Stomach smooth muscle (tissue), 2 donors: Measurements from ENCODE around the gene FAM3D.
A peak's percentile ranks its signal among the peaks of the same experiment; 100 is the strongest.

Experiments
- H3K27ac ChIP-seq: one replicate; pipeline ENCODE4 v1.7.0; 2013; ENCODE audit warnings: mild to moderate bottlenecking, low read length, inconsistent platforms
- H3K27me3 ChIP-seq, 2 donors: one replicate each; pipeline ENCODE4 v1.7.0; 2013; ENCODE audit warnings: low read length in 2 of 2; ENCODE audit not compliant: insufficient read depth in 2 of 2, control insufficient read depth in 1 of 2
- H3K36me3 ChIP-seq, 2 donors: one replicate each; pipeline ENCODE4 v1.7.0; 2013; ENCODE audit warnings: low read length in 2 of 2; ENCODE audit not compliant: control insufficient read depth in 2 of 2, insufficient read depth in 2 of 2
- H3K4me1 ChIP-seq: one replicate; pipeline ENCODE4 v1.7.0; 2013; ENCODE audit warnings: low read length; ENCODE audit not compliant: control insufficient read depth, insufficient read depth
- H3K4me3 ChIP-seq, 2 donors: one replicate each; pipeline ENCODE4 v1.7.0; 2013; ENCODE audit warnings: low read length in 2 of 2
- H3K9ac ChIP-seq, 2 donors: one replicate each; pipeline ENCODE4 v1.7.0; 2013; ENCODE audit warnings: low read length in 2 of 2, mild to moderate bottlenecking in 1 of 2
- H3K9me3 ChIP-seq, 2 donors: one replicate each; pipeline ENCODE4 v1.7.0; 2013; ENCODE audit warnings: low read length in 2 of 2; ENCODE audit not compliant: control insufficient read depth in 2 of 2
- donor health status: healthy.
- donor health status: Pancreatic carcinoma.

Gene FAM3D

DNA sequence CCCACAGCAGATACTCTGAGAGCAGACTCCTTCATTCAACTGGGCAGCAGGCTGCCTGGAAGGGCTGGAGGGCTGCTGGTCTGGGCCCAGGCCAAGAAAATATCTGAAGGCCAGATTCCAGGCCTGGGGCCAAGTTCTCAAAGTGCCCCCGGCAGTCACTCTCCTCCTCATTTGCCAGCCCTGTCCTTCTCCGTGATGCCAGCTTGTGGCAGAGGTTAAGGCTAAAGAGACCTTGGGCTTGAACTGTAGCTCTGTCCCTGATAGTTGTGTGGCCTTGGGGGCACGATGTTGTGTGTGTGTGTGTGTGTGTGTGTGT, 39.0 kb downstream of the FAM3D start:
- H3K9me3 ChIP-seq, result no peaks in the 10 kb centered on the region
- H3K27ac ChIP-seq, result no peak overlapping the region
- no peaks in the 10 kb centered on the region for H3K36me3 ChIP-seq
- H3K9ac ChIP-seq, result no peak overlapping the region
- H3K4me1 ChIP-seq, result peaks cover 31% of the 10 kb centered on the region
- H3K27me3 ChIP-seq, result no peaks in the 10 kb centered on the region
- H3K4me3 ChIP-seq, result peak overlapping the region in 1 of 2 donors; percentile 3

DNA sequence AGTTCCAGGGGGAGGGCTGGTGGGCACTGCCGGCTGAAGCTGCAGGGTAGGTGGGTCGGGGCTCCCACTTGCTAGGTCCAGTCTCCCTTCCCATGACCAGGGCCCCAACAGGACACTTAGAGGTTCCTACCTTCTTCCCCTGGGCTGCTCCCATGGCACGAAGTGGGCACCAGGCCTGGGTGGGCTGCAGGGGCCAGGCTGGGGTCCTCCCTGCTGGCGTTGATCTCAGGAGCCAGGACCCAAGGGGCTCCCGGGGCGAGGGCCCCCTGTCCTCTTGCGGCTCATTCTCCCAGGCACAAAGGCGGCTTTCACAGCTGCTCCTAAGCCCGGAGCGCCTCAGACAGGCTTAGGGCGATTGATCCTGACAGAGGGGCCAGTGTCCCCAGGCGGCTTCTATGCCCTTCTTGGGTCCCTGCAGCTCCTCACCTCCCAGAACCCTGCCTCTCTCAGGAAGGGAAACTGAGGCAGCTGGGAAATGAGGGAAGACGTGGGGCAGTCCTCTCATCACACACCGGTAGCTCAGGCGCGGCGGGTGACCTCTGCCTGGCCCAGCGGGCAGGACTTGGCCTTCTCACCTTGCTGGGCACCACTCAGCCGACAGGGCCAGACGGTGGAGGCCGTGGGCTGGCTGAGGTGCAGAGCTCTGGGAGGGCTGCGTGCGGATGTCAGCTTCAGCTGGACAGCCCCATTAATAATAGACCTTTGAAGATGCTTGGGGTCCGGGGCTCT, 39.6 kb downstream of the FAM3D start:
- Histone ChIP-seq H3K27ac (no peak overlapping the region), H3K36me3 (no peaks in the 10 kb centered on the region), H3K9me3 (no peaks in the 10 kb centered on the region), H3K4me1 (peaks cover 31% of the 10 kb centered on the region), H3K9ac (no peak overlapping the region), H3K27me3 (no peaks in the 10 kb centered on the region), H3K4me3 (peak overlapping the region in 1 of 2 donors; percentile 3)

DNA sequence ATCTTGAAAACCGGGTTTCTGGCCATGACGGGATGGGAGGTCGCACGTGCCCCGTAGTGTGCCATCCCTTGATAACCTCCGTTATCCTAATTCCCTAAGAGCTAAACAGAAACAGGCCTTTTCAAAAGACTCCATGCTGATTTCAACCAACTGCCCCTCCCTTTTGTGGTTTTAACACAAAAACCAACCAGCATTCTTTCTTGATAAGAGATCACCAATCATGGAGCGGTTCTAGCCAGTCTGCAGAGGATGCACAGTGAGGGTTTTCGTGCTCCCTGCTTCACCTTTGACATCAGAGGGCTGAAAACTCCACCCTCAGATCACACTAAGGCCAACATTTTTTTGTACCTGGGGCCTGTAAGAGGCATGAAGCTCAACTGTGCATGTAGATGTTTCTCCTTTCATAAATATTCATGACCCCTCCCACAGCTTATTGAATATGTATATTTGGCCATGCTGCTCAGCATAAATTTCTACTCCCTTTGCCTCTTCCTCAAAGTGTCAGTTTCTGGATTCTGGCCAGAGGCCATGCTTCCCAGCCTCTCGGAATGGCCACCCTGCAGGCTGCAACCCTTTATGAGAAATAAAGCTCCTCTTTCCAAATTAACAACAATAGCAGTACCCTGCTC, 41.3 kb downstream of the FAM3D start:
- H3K9me3 ChIP-seq, result no peaks in the 10 kb centered on the region
- no peaks in the 10 kb centered on the region for H3K36me3 ChIP-seq
- no peak overlapping the region for H3K4me3 ChIP-seq
- peaks cover 28% of the 10 kb centered on the region for H3K4me1 ChIP-seq
- H3K27me3 ChIP-seq, result no peaks in the 10 kb centered on the region
- H3K9ac ChIP-seq, result no peak overlapping the region
- no peak overlapping the region for H3K27ac ChIP-seq

DNA sequence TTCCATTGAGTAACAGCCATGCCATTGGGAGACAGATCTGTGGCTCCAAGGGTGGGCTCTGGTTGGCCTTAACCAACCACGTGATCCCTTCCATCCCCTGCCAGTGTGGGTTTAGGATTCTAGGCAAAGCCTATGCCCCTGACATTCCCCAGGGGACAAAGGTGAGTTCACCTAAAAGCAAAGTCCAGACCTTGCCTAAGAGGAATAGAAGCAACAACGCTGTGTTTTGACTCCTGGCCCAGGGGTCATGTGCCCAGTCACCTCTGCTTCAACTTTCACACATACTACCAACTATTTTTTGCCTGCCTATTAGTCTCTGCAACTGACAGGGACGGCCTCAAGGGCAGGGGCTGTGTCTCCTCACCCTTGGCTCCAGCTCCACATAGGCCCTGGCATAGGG, 42.0 kb downstream of the FAM3D start:
- Histone ChIP-seq H3K4me1 (peaks cover 21% of the 10 kb centered on the region), H3K36me3 (no peaks in the 10 kb centered on the region), H3K9ac (no peak overlapping the region), H3K27ac (no peak overlapping the region), H3K9me3 (no peaks in the 10 kb centered on the region), H3K27me3 (no peaks in the 10 kb centered on the region), H3K4me3 (no peak overlapping the region)

DNA sequence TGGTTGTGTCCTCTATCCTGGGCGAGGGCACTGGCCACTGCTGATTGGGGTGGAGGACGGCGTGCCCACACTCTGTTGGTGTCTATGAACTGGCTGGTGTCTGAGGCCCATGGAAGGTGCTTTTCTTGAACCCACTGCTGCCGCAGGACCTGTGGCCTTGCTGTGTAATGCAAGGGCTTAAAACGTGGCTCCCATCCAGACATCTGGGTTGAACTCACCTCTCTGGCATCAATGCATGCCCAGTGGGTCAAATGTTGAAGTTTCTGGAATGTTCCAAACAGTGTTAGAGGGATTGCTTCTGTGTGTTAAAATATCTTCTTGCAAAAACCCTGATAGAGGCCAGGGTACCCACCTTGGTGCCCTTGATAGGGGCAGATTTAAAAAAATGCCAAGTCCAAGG, 42.6 kb downstream of the FAM3D start:
- Histone ChIP-seq H3K4me3 (no peak overlapping the region), H3K36me3 (no peaks in the 10 kb centered on the region), H3K27me3 (no peaks in the 10 kb centered on the region), H3K9me3 (no peaks in the 10 kb centered on the region), H3K4me1 (peaks cover 15% of the 10 kb centered on the region), H3K27ac (no peak overlapping the region), H3K9ac (no peak overlapping the region)

DNA sequence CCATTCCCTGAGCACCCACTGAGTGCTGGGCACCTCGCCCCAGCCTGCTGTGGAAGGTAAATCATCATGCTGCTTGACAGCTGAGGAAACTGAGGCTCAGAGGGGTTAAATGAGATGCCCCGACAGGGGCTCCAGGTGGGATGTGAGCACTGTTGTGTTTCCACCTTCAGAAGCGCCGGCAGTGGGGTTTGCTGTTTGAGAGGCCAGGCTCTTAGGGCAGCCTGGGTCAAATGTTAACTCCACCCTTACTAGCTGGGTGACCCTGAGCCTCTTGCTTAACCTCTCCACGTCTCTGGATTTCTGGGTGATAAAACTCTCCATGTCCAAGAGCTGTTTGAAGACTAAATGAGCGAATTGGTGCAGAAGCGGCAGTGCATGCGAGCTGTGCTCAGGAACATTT, 43.1 kb downstream of the FAM3D start:
- Histone ChIP-seq H3K27ac (no peak overlapping the region), H3K4me1 (peaks cover 15% of the 10 kb centered on the region), H3K9me3 (no peaks in the 10 kb centered on the region)

DNA sequence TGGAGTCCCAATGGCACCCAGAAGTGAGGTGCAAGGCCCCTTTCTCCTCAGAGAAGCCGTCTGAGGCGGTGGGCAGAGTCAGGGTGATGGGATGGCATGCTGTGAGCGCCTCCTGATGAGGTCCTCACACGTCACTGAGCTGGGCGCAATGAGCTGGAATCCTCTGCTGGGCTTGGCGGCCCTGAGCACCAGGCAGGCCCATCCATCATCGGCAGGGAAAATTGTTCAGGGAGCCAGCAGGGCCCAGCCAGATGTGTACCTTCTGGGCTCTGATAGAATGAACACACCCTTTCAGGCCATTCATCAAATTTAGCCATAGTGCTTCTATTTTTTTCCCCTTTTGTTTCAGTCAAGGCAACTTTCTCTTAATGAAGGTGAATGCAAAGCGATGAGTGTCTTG, 43.7 kb downstream of the FAM3D start:
- H3K9ac ChIP-seq, result no peak overlapping the region
- H3K36me3 ChIP-seq, result no peaks in the 10 kb centered on the region
- H3K4me3 ChIP-seq, result no peak overlapping the region
- no peaks in the 10 kb centered on the region for H3K9me3 ChIP-seq
- H3K27ac ChIP-seq, result no peak overlapping the region
- H3K4me1 ChIP-seq, result peaks cover 15% of the 10 kb centered on the region
- H3K27me3 ChIP-seq, result no peaks in the 10 kb centered on the region

More for the DNA sequence above, 43.1 kb downstream of the FAM3D start:
- no peaks in the 10 kb centered on the region for H3K27me3 ChIP-seq
- no peak overlapping the region for H3K4me3 ChIP-seq
- H3K36me3 ChIP-seq, result no peaks in the 10 kb centered on the region
- H3K9ac ChIP-seq, result no peak overlapping the region

DNA sequence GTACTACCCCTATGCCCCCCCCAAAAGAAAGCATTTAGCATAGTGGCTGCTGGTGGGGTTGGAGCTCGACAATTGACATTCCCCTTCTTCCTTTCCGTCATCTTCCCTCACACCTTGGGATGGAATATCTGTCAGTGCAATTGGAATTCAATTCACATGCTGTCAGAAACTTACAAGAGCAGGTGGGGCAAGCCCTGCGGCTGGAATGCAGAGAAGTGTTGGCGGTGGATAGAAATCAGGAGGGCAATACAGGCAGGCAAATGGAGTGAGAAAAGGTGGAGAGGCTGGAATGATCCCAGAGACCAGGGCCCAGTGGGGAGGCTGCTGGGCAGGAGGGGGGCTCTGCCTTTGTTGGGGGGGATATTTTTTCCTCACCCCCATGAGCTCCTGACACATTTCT, 44.1 kb downstream of the FAM3D start:
- Histone ChIP-seq H3K27ac (no peak overlapping the region), H3K27me3 (no peaks in the 10 kb centered on the region), H3K36me3 (no peaks in the 10 kb centered on the region), H3K9me3 (no peaks in the 10 kb centered on the region), H3K4me1 (peaks cover 13% of the 10 kb centered on the region), H3K4me3 (no peak overlapping the region), H3K9ac (no peak overlapping the region)

DNA sequence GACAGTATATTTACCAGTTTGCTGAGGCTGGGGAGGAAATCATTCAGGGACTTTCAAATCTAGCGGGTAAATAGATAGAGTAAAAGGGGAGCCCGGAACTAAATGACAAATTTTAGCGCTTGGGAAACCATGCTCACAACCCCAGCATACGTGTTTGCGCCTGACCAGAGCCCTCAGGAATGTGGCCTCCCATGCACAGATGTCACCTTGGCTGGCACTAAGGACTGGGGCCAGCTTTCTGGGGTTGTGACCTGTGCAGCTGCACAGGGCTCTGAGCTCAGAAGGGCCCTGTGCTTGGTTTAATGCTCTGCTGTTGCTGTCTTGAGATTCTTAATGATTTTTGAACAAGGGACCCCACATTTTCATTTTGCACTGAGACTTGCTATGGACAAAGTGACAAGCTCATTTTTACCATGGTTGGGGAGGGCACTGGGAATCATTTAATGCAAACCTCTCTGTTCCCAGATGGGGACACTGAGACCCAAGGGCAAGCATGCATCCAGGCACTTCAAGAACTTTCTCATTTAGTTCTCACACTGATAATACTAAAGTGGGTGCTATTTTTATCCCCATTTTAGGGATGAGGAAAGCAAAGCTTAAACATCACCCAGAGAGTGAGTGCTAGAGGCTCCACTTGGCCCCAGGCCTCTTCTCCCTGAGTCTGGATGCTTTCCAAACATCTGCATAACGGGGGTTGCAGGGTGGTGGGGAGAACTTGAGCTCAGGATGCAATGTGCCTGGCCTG, 45.3 kb downstream of the FAM3D start:
- no peak overlapping the region for H3K4me3 ChIP-seq
- no peaks in the 10 kb centered on the region for H3K9me3 ChIP-seq
- H3K27me3 ChIP-seq, result no peaks in the 10 kb centered on the region
- no peaks in the 10 kb centered on the region for H3K36me3 ChIP-seq
- H3K4me1 ChIP-seq, result peaks cover 6% of the 10 kb centered on the region
- H3K9ac ChIP-seq, result no peak overlapping the region
- no peak overlapping the region for H3K27ac ChIP-seq

DNA sequence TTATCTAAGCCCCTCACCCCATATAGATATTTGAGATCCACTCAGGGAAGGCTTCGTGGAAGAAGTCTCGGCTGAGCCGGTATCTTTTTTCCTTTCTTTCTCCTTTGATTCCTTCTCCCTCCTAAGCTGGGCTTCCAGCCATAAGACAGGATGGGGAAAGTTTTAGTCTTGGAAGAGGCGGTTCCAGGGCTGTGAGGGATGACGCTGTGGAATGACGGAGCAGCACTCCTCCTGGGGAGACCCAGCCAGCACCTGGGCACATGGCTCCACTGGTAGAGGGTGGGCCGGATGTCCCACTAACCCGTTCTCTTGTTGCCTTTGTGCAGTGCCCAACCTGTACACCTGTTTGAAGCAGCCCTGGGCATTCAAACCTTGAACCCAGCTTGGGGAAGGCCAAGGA, 46.2 kb downstream of the FAM3D start:
- H3K9me3 ChIP-seq, result no peaks in the 10 kb centered on the region
- H3K9ac ChIP-seq, result no peak overlapping the region
- H3K27ac ChIP-seq, result no peak overlapping the region
- H3K27me3 ChIP-seq, result no peaks in the 10 kb centered on the region
- H3K4me3 ChIP-seq, result no peak overlapping the region
- peaks cover 6% of the 10 kb centered on the region for H3K4me1 ChIP-seq
- H3K36me3 ChIP-seq, result no peaks in the 10 kb centered on the region

DNA sequence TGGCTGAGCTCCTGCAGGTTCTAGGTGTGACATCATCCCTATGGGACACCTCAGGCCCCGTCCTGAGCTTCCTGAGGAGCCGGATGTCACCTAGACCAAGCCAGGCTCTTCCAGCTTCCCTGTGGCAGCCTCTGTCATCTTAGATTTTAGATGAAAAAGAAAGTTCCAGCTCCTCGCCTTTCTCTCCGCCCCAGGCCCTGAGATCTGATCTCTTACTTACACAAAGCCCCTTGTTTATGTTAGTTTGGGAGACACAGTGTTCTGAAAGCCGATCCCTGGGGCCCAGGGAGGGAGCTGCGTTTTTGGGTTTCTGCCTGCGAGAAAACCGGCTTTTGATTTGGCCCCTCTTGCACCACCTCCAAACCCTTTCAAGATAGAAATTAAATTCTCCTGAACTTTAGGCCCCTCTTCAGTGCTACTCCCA, 49.2 kb downstream of the FAM3D start:
- H3K9ac ChIP-seq, result no peak overlapping the region
- H3K27ac ChIP-seq, result no peak overlapping the region
- no peaks in the 10 kb centered on the region for H3K9me3 ChIP-seq
- H3K4me3 ChIP-seq, result no peak overlapping the region
- no peaks in the 10 kb centered on the region for H3K27me3 ChIP-seq
- peaks cover 6% of the 10 kb centered on the region for H3K4me1 ChIP-seq
- H3K36me3 ChIP-seq, result no peaks in the 10 kb centered on the region
